Measurements from ENCODE around the gene SRD5A3. TPM values are rescaled to one million over a fixed set of nuclear protein-coding genes. Genes with fewer than 3 reads are reported as not detected.

Gene SRD5A3
- total RNA-seq, 3 donors from 2014 or later, result 13.9 to 20.3 (median 14.4) TPM

GRCh38 chr4:55311792-55312488, 34.1 kb upstream of the SRD5A3 start:
- DNase-seq (ENCODE audit: low spot score in 2 of 2), result no peak
- no peak for TF ChIP-seq CTCF (IDR thresholded peaks at IDR 0.05)
- TF ChIP-seq POLR2A (IDR thresholded peaks at IDR 0.05), result no peak
- TF ChIP-seq POLR2AphosphoS5 (IDR thresholded peaks at IDR 0.05), result no peak
- no peaks in the 10 kb centered on the region for H3K27me3 ChIP-seq
- no peaks in the 10 kb centered on the region for H3K4me1 ChIP-seq
- intact Hi-C loops (cut with DNase I; ENCODE audit: low total_unique reads), result no loop called here
- H3K4me3 ChIP-seq, result no peak overlapping the region
- H3K36me3 ChIP-seq, result no peaks in the 10 kb centered on the region
- no peaks in the 10 kb centered on the region for H3K9me3 ChIP-seq
- no peak overlapping the region for H3K27ac ChIP-seq

- Histone ChIP-seq H3K27me3 (no peaks in the 10 kb centered on the region), H3K36me3 (no peaks in the 10 kb centered on the region), H3K27ac (no peak overlapping the region), H3K4me1 (no peaks in the 10 kb centered on the region), H3K9me3 (no peaks in the 10 kb centered on the region), H3K4me3 (no peak overlapping the region)
- no peak for DNase-seq (ENCODE audit: low spot score in 2 of 2)
- intact Hi-C loops (cut with DNase I; ENCODE audit: low total_unique reads), result no loop called here
- no peak for TF ChIP-seq POLR2A (IDR thresholded peaks at IDR 0.05)
- peak in 2 of 3 donors; percentile 40 to 42 for TF ChIP-seq CTCF (IDR thresholded peaks at IDR 0.05)
- no peak for TF ChIP-seq POLR2AphosphoS5 (IDR thresholded peaks at IDR 0.05)
Observed at GRCh38 chr4:55312489-55313101, 33.4 kb upstream of the SRD5A3 start.

GRCh38 chr4:55314141-55314820, 31.8 kb upstream of the SRD5A3 start:
- H3K36me3 ChIP-seq, result no peaks in the 10 kb centered on the region
- TF ChIP-seq POLR2AphosphoS5 (IDR thresholded peaks at IDR 0.05), result no peak
- no peak for TF ChIP-seq POLR2A (IDR thresholded peaks at IDR 0.05)
- TF ChIP-seq CTCF (IDR thresholded peaks at IDR 0.05), result no peak
- no peak overlapping the region for H3K4me3 ChIP-seq
- intact Hi-C loops (cut with DNase I; ENCODE audit: low total_unique reads), result no loop called here
- no peaks in the 10 kb centered on the region for H3K4me1 ChIP-seq
- no peak overlapping the region for H3K27ac ChIP-seq
- H3K27me3 ChIP-seq, result no peaks in the 10 kb centered on the region
- DNase-seq (ENCODE audit: low spot score in 2 of 2), result peak in 1 of 2 donors; percentile 22
- no peaks in the 10 kb centered on the region for H3K9me3 ChIP-seq

GRCh38 chr4:55318175-55319129, 27.6 kb upstream of the SRD5A3 start:
- intact Hi-C loops (cut with DNase I; ENCODE audit: low total_unique reads), result no loop called here
- Histone ChIP-seq H3K36me3 (no peaks in the 10 kb centered on the region), H3K27me3 (no peaks in the 10 kb centered on the region), H3K9me3 (no peaks in the 10 kb centered on the region), H3K27ac (no peak overlapping the region), H3K4me3 (no peak overlapping the region), H3K4me1 (no peaks in the 10 kb centered on the region)
- DNase-seq (ENCODE audit: low spot score in 2 of 2), result no peak
- no peak for TF ChIP-seq CTCF (IDR thresholded peaks at IDR 0.05)
- TF ChIP-seq POLR2AphosphoS5 (IDR thresholded peaks at IDR 0.05), result no peak
- no peak for TF ChIP-seq POLR2A (IDR thresholded peaks at IDR 0.05)
